ENCODE results near the gene ITPR1.
A peak's percentile ranks its signal among the peaks of the same experiment; 100 is the strongest.

ITPR1 gene

GRCh38 chr3:4520033-4520816 is 27.1 kb downstream of the ITPR1 start:
- TF ChIP-seq GABPA (IDR thresholded peaks at IDR 0.05; ENCODE audit: low read depth) (no peak), SPI1 (IDR thresholded peaks at IDR 0.05; ENCODE audit: borderline replicate concordance, low read depth) (peak; percentile 27; the same call in 1 of the 2 replicates)
- Histone ChIP-seq H3K4me3 (replicated peaks; ENCODE audit: insufficient read depth, low read length) (no peak overlapping the region), H3K27me3 (ENCODE audit: insufficient read depth, poor library complexity, severe bottlenecking) (no peaks in the 10 kb centered on the region), H3K27ac (replicated peaks) (peak overlapping the region; percentile 26)
- peak; percentile 23 to 66 for DNase-seq (ENCODE audit: low read depth in 1 of 2, low spot score in 1 of 2)

- DNase-seq (ENCODE audit: low read depth in 1 of 2, low spot score in 1 of 2): no peak
- no peak for TF ChIP-seq REST (IDR thresholded peaks at IDR 0.05; ENCODE audit: insufficient replicate concordance, low read depth)
- TF ChIP-seq POLR2AphosphoS5 (IDR thresholded peaks at IDR 0.05; ENCODE audit: low read depth): no peak
- no peak for TF ChIP-seq CTCF (IDR thresholded peaks at IDR 0.05; ENCODE audit: insufficient read depth, low read length)
- no peak for TF ChIP-seq GABPA (IDR thresholded peaks at IDR 0.05; ENCODE audit: low read depth)
- no peak for TF ChIP-seq SPI1 (IDR thresholded peaks at IDR 0.05; ENCODE audit: borderline replicate concordance, low read depth)
Measured at GRCh38 chr3:4522947-4523346, 29.8 kb downstream of the ITPR1 start.

GRCh38 chr3:4523710-4524698 is 30.9 kb downstream of the ITPR1 start:
- no peak for TF ChIP-seq SPI1 (IDR thresholded peaks at IDR 0.05; ENCODE audit: borderline replicate concordance, low read depth)
- no peak for TF ChIP-seq POLR2AphosphoS5 (IDR thresholded peaks at IDR 0.05; ENCODE audit: low read depth)
- TF ChIP-seq CTCF (IDR thresholded peaks at IDR 0.05; ENCODE audit: insufficient read depth, low read length): no peak
- TF ChIP-seq GABPA (IDR thresholded peaks at IDR 0.05; ENCODE audit: low read depth): no peak
- no peak for TF ChIP-seq REST (IDR thresholded peaks at IDR 0.05; ENCODE audit: insufficient replicate concordance, low read depth)
- Histone ChIP-seq H3K4me3 (replicated peaks; ENCODE audit: insufficient read depth, low read length) (no peak overlapping the region), H3K27ac (replicated peaks) (no peak overlapping the region), H3K27me3 (ENCODE audit: insufficient read depth, poor library complexity, severe bottlenecking) (no peaks in the 10 kb centered on the region)
- DNase-seq (ENCODE audit: low read depth in 1 of 2, low spot score in 1 of 2): no peak

More at GRCh38 chr3:4522947-4523346, 29.8 kb downstream of the ITPR1 start:
- H3K27me3 ChIP-seq (ENCODE audit: insufficient read depth, poor library complexity, severe bottlenecking): no peaks in the 10 kb centered on the region
- H3K4me3 ChIP-seq (replicated peaks; ENCODE audit: insufficient read depth, low read length): no peak overlapping the region
- no peak overlapping the region for H3K27ac ChIP-seq (replicated peaks)

All from HL-60 (cell line).